NCI-H2196 treated with DMSO at 0.1 percent for 48 hours (cell line): Measurements from ENCODE around the gene NCCRP1.
"Not testable (repeated sequence)": the region's sequence is repeated elsewhere in the genome, so short reads cannot be mapped to it uniquely, and the experiment has no call there.

ENCODE experiments used
- DNase-seq: peaks from one replicate; lab custom pipeline; 2025; ENCODE audit not compliant: unreplicated experiment; lab: John Stamatoyannopoulos, UW

The NCCRP1 gene

GRCh38 chr19:39205449-39205764 lies 8.6 kb downstream of the NCCRP1 start:
- DNase-seq, result no peak

DNA sequence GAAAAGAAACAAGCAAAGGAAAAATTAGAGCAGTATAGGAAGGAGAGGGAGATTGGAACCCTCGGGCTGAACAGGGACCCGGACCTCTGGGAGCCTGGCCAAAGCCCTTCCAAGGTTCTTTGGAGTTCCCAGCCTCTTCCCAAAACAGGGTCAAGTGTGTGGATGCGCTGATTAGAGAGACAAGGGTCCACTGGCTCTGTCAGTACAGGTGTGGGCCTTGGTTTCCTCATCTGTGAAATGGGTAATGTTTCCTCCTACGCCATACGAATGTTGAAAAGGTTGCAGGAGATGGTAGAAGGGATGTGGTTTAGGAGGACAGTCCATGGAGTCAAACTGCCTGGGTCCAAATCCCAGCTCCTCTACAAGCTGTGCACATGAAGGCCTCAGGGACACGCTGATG lies 9.4 kb downstream of the NCCRP1 start:
- DNase-seq, result no peak

GRCh38 chr19:39207293-39207836 lies 10.6 kb downstream of the NCCRP1 start:
- DNase-seq, result no peak

DNA sequence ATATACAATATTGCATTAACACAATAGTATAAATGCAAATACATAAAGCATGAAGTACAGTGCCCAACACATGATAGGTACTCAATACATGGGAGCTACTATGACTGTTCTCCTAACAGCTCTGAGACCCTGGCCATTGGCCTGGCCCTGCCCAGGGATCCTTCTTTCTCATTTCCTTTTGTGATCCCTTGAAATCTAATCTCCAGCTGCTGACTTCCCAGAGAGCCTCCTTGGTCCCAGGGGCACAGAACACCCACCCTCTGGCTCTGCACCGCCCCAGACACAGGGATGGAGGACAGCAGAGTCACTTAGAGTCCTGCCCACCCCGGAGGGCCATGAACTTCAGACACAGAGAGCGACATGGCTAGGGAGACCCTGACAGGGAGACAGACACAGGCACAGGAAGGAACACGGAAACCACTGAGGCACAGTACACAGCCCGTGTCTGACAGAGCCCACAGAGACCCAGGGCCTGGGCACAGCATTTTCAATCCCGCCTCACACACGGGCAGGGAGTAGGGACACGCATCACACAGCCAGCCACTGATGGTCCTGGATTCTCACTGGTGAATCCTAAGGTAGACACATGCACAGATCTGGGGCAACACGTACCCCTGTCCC lies 11.5 kb downstream of the NCCRP1 start:
- no peak for DNase-seq

DNA sequence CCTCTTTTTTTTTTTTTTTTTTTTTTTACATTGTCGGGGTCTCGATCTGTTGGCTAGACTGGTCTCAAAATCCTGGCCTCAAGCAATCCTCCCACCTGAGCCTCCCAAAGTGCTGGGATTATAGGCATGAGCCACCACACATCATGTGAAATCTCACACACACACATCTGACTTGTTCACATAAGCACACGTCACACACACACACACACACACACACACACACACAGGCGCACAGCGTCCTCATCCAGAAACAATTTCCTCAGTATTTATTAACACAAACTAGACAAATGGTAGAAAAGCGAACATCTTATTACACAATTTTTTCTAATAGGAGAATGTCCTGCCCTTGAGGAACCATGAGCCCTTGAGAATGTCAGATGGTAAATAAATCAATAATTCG lies 12.4 kb downstream of the NCCRP1 start:
- DNase-seq, result no peak

GRCh38 chr19:39211731-39212374 lies 15.1 kb downstream of the NCCRP1 start:
- DNase-seq, result no peak

DNA sequence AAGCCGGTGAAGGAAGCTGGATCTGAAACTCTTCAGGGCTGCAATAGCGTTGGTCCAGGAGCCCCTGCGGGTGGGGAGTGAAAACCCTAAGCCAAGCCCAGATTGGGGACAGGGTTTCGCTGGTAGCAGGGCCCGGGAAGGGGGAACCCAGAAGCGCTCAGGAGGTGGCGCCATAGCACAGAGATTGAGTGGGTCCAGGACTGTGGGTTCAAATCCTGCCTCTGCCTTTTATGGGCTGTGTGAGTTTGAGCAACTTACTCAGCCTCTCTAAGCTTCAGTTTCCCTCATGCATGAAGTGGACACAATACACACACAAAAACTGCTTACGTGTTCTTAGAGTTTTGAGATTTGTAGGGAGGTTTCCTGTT lies 15.6 kb downstream of the NCCRP1 start:
- no peak for DNase-seq

DNA sequence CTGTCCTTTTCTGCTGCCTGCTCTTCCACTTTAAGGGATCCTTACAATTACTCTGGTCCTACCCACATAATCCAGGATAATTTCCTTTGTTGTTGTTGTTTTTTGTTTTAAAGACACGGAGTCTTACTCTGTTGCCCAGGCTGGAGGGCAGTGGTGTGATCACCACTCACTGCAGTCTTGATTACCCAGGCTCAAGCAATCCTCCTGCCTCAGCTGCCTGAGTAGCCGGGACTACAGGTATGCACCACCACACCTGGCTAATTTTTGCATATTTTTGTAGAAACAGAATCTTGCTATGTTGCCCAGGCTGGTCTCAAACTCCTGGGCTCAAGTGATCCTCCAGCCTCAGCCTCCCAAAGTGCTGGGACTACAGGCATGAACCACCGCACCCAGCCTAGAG lies 18.6 kb downstream of the NCCRP1 start:
- not testable (repeated sequence) for DNase-seq

DNA sequence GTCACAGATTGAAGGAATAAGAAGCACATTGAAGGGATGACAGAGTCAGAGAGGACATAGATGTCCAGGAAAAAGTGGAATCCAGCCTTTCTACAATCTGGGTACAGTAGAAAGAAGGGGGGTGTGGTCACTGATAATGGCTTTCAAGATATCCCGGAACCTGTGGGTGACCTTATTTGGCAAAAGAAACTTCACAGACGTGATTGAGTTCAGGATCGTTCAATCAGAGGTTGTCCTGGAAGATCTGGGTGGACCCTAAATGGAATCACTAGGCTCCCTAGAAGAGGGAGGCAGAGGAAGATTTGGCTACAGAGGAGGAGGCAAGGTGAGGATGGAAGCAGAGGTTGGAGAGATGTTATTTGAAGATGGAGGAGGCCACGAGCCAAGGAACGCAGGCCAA lies 20.3 kb downstream of the NCCRP1 start:
- DNase-seq, result no peak

DNA sequence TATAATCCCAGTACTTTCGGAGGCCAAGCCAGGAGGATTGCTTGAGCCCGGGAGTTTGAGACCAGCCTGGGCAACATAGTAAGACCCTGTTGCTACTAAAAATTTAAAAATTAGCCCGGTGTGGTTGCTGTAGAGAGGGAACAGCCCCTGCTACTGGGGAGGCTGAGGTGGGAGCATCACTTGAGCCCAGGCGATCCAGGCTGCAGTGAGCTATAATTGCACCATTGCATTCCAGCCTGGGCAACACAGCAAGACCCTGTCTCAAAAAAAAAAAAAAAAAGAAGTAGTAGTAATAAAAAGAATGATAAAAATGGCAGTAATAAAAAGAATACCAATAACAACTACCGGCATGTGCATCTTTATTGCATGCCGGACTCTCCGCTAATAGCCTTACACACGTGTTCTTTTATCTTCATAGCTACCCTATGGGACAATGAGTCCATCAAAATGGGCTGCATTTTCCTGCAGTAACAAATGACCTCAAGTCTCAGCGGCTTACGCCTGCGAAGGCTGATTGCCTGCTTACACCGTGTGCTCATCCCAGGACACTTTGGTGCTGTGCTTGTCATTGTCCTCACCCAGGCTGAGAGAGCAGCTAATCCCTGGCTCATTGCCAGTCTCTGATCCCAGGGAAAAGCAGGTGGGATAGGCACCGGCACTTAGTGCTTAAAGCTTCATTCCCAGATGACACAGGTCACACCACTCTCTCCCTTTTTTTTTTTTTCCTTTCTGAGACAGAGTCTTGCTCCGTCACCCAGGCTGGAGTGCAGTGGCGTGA lies 21.7 kb downstream of the NCCRP1 start:
- DNase-seq, result no peak

DNA sequence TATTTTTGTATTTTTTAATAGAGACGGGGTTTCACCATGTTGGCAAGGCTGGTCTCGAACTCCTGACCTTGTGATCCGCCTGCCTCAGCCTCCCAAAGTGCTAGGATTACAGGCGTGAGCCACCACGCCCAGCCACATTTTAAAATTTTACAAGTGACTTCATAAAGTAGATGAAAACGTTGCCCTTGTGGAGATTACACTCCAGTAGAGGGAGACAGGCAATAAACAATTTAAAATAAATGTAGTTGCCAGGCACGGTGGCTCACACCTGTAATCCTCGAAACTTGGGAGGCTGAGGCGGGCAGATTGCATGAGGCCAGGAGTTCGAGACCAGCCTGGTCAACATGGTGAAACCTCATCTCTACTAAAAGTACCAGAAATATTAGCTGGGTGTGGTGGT lies 22.3 kb downstream of the NCCRP1 start:
- not testable (repeated sequence) for DNase-seq

DNA sequence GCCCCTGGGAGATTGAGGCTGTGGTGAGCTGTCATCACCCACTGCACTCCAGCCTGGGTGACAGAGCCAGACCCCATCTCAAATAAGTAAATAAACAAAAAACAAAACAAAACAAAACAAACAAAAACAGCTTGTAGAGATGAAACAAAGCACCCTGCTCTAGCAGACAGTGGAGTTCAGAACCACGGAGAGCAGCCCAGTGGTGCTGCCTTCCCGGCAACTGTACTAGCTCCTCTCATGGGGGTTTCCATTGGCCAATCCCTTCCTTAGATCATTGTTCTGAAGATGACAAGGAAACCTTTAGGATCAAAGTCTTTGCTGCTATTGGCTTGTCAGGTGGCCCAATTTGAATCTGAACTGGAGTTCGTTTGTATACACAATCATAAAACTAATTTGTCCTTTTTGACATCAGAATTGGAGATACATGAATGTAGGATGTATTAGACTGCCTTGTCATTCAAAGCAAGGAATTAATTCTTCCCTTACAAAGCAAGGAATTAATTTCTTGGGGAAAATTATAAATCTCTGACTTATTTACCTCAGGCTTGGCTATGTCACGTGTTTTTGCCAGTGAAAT lies 27.0 kb downstream of the NCCRP1 start:
- no peak for DNase-seq

- DNase-seq, result no peak
Measured at GRCh38 chr19:39224910-39225309, 28.1 kb downstream of the NCCRP1 start.

DNA sequence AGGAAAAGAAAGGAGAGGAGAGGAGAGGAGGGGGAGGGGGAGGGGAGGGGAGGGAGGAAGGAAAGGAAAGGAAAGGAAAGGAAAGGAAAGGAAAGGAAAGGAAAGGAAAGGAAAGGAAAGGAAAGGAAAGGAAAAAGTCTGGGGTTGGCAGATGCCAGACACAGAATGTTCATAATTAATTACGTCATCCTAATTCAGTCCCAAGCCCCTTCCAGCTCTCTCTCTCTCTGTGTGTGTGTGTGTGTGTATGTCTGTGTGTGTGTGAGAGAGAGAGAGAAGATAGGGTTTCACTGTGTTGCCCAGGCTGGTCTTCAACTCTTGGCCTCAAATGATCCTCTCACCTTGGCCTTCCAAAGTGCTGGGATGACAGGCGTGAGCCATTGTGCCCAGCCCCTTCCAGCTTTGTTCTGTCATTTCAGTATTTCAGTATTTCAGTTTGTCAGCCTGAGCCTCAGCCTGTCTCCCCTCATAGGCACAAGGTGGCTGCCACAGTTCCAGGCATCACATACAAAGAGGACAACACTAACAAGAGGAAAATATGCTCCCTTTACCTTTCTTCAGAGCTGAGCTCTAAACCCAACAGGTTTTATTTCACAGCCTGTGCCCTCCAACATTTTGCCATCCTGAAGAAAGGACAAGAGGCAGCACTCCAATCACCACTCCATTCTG lies 33.5 kb downstream of the NCCRP1 start:
- DNase-seq, result no peak

DNA sequence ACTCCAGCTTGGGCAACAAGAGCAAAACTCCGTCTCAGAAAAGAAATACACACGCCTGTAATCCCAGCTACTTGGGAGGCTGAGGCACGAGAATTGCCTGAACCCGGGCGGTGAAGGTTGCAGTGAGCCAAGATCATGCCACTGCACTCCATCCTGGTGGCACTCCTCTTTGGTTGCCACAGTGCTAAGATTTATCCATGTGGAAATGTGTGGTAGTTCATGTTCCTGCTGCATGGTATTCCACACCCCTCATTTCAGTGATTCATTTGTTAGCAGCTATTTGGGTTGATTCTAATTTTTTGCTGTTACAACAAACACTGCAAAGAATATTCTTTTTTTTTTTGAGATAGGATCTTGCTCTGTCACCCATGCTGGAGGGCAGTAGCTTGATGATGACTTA lies 35.9 kb downstream of the NCCRP1 start:
- DNase-seq, result no peak

GRCh38 chr19:39236527-39236926 lies 39.8 kb downstream of the NCCRP1 start:
- no peak for DNase-seq

GRCh38 chr19:39237200-39238184 lies 40.7 kb downstream of the NCCRP1 start:
- peak; percentile 75 for DNase-seq

DNA sequence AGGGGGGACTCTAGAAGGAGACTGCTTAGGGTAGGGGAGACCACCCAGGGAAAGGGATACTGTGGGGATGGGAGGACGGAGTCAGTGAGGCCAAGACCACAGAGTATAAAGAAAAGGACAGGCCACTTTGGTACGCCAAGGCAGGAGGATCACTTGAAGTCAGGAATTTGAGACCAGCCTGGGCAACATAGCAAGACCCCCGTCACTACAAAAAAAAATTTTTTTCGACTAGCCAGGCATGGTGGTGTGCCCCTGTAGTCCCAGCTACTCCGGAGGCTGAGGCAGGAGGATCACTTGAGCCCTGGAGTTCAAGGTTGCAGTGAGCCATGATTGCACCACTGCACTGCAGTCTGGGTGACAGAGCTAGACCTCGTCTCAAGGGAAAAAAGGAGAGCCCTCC lies 41.4 kb downstream of the NCCRP1 start:
- DNase-seq, result no peak

- no peak for DNase-seq
Measured at GRCh38 chr19:39238944-39239343, 42.2 kb downstream of the NCCRP1 start.

- DNase-seq, result no peak
Measured at GRCh38 chr19:39240421-39240820, 43.7 kb downstream of the NCCRP1 start.
